Measurements from ENCODE around the gene GRIA3. TPM values are rescaled to one million over a fixed set of nuclear protein-coding genes. Genes with fewer than 3 reads are reported as not detected.
A peak's percentile ranks its signal among the peaks of the same experiment; 100 is the strongest.

The GRIA3 gene
- under 1 TPM; 0.34 to 0.90 TPM for total RNA-seq
- total RNA-seq, result 0 to 0.15 reads per million in 2 donors

DNA sequence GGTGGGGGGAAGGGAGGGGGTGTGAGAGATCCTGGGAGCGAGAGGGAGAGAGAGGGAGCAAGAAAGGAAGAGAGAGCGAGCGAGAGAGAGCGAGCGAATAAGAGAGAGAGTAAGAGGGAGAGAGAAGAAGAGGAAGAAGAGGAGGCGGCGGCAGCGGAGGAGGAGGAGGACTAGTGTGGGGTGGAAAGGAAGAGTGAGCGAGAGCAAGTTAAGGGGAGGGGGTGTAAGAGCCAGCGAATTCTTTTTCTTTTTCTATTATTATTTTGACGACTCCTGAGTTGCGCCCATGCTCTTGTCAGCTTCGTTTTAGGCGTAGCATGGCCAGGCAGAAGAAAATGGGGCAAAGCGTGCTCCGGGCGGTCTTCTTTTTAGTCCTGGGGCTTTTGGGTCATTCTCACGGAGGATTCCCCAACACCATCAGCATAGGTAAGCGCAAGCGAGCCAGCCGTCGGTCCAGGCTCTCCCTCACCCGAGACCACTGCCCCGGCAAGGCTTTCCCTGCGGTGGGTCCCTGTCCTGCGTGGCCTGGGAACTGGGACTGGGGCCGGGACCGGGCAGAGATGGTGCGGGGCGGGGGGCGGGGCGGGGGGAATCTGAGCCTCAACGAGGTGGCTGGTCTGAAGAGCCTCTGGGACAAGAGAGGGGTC, at the start of gene GRIA3:
Gene GRIA3, plus strand, starts transcription at position 60 of the 647 bp plus-strand sequence. Its CDS starts 258 bp downstream, at position 318.
- Mint-ChIP-seq H3K27me3 (peaks cover 23% of the 10 kb centered on the region), H3K4me1 (peaks cover 8% of the 10 kb centered on the region), H3K4me3 (peak within 1 kb of the TSS; percentile 86), H3K27ac (no peak within 1 kb of the TSS), H3K36me3 (ENCODE audit: low read depth) (no peaks in the 10 kb centered on the region)
- H3K9me3 ChIP-seq (ENCODE audit: control insufficient read depth, low read length, poor library complexity, severe bottlenecking), result no peaks in the 10 kb centered on the region
- no peak for DNase-seq
- no peak for ATAC-seq

DNA sequence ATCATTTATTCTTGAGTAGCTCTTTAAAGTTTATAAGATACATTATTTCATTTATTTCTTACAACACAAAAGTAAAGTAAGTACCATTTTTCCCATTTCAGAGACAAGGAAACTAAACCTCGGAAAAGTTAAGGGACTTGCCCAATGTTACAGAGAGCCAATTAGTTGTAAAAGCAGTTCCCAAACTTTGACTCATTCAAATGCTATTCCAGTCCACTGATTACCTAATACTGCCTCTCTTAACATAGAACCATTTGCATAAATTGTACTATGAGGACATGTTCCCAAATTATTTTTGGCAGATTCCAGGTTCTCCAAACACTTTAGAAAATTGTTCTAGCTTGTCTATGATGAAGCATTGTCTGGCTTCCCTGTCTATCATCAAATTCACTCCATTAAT, 45.6 kb upstream of the GRIA3 start:
- no peak for ATAC-seq
- H3K27me3 Mint-ChIP-seq, result no peaks in the 10 kb centered on the region

DNA sequence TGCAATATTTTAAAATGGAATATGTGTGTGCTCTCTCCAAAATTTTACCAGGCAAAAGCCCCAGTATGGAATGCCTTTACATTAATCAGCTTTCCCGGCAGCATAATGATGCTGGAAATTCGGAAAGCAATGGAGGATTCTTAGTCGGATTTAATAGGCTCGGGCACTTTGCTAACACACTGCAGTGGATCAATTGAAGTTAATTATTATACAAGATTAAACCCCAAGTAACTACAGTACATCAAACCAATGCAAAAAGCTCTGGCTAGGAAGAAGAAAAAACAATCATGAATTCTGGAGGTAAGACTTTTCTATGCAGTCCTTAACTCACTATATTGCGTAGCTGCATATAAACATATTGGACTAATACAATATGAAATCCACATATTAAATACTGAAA, 43.6 kb upstream of the GRIA3 start:
- H3K4me1 Mint-ChIP-seq, result peaks cover 2% of the 10 kb centered on the region
- no peaks in the 10 kb centered on the region for H3K36me3 Mint-ChIP-seq (ENCODE audit: low read depth)
- no peaks in the 10 kb centered on the region for H3K27me3 Mint-ChIP-seq
- ATAC-seq (no peak), DNase-seq (no peak)
- H3K4me3 Mint-ChIP-seq, result no peak overlapping the region
- H3K27ac Mint-ChIP-seq, result no peak overlapping the region
- H3K9me3 ChIP-seq (ENCODE audit: control insufficient read depth, low read length, poor library complexity, severe bottlenecking), result no peaks in the 10 kb centered on the region

More for the DNA sequence above, 45.6 kb upstream of the GRIA3 start:
- DNase-seq, result no peak
- H3K27ac Mint-ChIP-seq, result no peak overlapping the region
- peaks cover 2% of the 10 kb centered on the region for H3K4me1 Mint-ChIP-seq
- no peak overlapping the region for H3K4me3 Mint-ChIP-seq
- H3K9me3 ChIP-seq (ENCODE audit: control insufficient read depth, low read length, poor library complexity, severe bottlenecking), result no peaks in the 10 kb centered on the region
- H3K36me3 Mint-ChIP-seq (ENCODE audit: low read depth), result no peaks in the 10 kb centered on the region

DNA sequence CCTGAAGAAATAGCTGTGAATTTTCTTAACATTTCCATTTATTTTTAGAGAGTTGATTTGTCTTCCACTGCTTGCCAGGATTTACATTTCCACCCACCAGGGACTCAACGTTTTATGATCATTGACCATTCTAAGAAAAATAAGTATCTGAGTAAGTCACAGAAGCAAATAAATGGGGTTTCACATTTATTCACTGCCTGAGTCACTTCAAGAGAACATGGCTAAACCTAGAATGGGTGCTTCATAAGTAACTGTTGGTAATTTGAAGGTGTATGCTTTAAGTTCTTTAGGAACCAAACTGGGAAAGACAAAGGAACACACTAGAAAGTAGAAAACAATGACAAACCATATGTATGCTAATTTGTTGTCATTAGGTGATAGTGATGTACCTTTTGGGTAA, 43.2 kb upstream of the GRIA3 start:
- ATAC-seq (no peak), DNase-seq (no peak)
- Mint-ChIP-seq H3K27ac (no peak overlapping the region), H3K27me3 (no peaks in the 10 kb centered on the region), H3K36me3 (ENCODE audit: low read depth) (no peaks in the 10 kb centered on the region), H3K4me3 (no peak overlapping the region), H3K4me1 (peaks cover 2% of the 10 kb centered on the region)
- H3K9me3 ChIP-seq (ENCODE audit: control insufficient read depth, low read length, poor library complexity, severe bottlenecking), result no peaks in the 10 kb centered on the region

DNA sequence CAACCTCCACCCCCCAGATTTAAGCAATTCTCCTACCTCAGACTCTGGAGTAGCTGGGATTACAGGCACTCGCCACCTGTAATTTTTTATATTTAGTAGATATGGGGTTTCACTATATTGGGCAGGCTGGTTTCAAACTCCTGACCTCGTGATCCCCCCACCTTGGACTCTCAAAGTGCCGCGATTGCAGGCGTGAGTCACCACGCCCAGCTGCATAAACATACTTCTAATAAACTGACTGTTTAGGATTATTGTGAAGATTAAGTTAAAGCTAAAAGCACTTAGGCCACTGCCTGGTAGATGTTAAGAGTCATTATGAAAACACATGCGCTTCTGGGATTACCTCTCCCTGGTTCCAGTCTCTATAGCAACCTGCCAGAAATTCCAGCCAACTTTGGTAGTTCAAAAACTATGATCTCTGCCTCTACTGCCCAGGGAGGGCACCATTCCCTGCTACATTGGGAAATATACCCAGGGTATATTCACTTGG, 30.2 kb upstream of the GRIA3 start:
- H3K9me3 ChIP-seq (ENCODE audit: control insufficient read depth, low read length, poor library complexity, severe bottlenecking), result no peaks in the 10 kb centered on the region
- no peak overlapping the region for H3K27ac Mint-ChIP-seq
- ATAC-seq (no peak), DNase-seq (no peak)
- no peaks in the 10 kb centered on the region for H3K27me3 Mint-ChIP-seq
- H3K4me1 Mint-ChIP-seq, result no peaks in the 10 kb centered on the region
- H3K36me3 Mint-ChIP-seq (ENCODE audit: low read depth), result no peaks in the 10 kb centered on the region
- H3K4me3 Mint-ChIP-seq, result no peak overlapping the region

DNA sequence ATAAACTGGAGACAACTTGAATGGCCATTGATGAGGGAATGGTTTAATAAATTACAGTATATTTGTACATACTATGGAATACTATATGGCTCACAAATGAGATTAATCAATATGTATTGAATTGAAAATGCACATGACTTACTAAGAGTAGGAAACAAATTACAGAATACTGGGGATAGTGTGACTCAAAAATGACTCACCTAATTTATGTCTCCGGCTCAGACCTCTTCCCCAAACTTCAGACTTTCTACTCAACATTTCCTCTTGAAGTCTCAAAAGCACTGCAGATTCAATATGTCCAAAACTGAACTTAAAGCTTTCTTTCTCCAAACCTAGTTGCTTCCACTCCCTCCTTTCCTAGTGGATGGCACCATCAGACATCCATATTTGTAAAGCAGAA, 28.8 kb upstream of the GRIA3 start:
- no peaks in the 10 kb centered on the region for H3K27me3 Mint-ChIP-seq
- no peak for DNase-seq
- H3K9me3 ChIP-seq (ENCODE audit: control insufficient read depth, low read length, poor library complexity, severe bottlenecking), result no peaks in the 10 kb centered on the region
- no peaks in the 10 kb centered on the region for H3K36me3 Mint-ChIP-seq (ENCODE audit: low read depth)
- ATAC-seq, result no peak
- H3K4me1 Mint-ChIP-seq, result no peaks in the 10 kb centered on the region
- H3K4me3 Mint-ChIP-seq, result no peak overlapping the region
- H3K27ac Mint-ChIP-seq, result no peak overlapping the region

DNA sequence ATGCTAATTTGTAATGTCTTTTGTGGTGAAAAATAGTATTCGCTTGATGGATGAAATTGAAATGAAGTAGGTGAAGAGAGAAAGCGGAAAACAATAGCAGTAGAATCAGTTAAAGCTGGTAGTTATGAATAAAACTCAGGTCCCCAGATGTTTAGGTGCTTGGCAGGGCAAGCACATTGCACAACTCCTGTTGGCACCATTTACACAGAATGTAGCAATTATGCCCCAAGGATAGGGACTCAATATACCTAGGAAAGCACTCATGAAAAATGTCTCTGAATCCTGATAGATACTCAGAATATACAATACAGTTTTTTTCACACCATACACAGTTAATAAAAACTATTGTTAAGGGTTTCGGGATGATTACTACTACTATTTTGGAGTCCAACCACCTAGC, 26.5 kb upstream of the GRIA3 start:
- Mint-ChIP-seq H3K27ac (no peak overlapping the region), H3K27me3 (no peaks in the 10 kb centered on the region), H3K4me3 (no peak overlapping the region), H3K4me1 (no peaks in the 10 kb centered on the region), H3K36me3 (ENCODE audit: low read depth) (no peaks in the 10 kb centered on the region)
- DNase-seq (no peak), ATAC-seq (no peak)
- no peaks in the 10 kb centered on the region for H3K9me3 ChIP-seq (ENCODE audit: control insufficient read depth, low read length, poor library complexity, severe bottlenecking)

DNA sequence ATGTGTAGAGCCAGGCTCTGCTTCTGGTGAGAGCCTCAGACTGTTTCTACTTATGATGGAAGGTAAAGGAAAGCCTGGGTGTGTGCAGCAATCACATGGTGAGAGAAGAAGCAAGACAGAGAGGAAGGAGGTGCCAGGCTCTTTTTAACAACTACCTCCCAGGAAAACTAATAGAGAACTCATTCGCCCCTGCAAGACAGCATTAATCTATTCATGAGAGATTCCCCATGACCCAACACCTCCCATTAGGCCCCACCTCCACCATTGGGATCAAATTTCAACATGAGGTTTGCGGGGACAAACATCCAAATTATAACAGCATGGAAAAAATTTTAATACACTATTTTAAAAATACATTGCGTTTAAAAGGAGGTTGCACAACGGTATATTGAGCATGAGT, 24.7 kb upstream of the GRIA3 start:
- ATAC-seq (no peak), DNase-seq (no peak)
- no peak overlapping the region for H3K4me3 Mint-ChIP-seq
- no peaks in the 10 kb centered on the region for H3K36me3 Mint-ChIP-seq (ENCODE audit: low read depth)
- no peaks in the 10 kb centered on the region for H3K9me3 ChIP-seq (ENCODE audit: control insufficient read depth, low read length, poor library complexity, severe bottlenecking)
- no peak overlapping the region for H3K27ac Mint-ChIP-seq
- no peaks in the 10 kb centered on the region for H3K4me1 Mint-ChIP-seq
- H3K27me3 Mint-ChIP-seq, result no peaks in the 10 kb centered on the region

DNA sequence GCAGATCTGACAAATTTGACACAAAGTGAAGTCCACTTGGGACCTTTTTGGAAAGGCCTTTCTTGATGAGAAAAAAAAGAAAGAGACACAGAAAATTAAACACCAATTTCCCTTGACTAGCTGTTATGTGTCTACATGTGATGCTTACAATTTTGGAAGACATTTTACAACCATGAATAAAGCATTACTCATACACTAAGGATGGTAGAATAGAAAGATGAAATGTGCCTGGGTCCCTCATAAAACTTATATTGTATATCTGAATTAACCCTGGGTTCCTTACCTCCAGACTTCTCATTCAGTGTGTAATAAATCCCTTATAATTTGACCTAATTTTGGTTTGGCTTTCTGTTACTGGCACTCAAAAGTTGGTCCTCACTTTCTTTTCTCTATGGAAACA, 16.5 kb upstream of the GRIA3 start:
- Mint-ChIP-seq H3K4me3 (no peak overlapping the region), H3K36me3 (ENCODE audit: low read depth) (no peaks in the 10 kb centered on the region), H3K4me1 (no peaks in the 10 kb centered on the region), H3K27ac (no peak overlapping the region), H3K27me3 (no peaks in the 10 kb centered on the region)
- DNase-seq, result no peak
- no peak for ATAC-seq
- H3K9me3 ChIP-seq (ENCODE audit: control insufficient read depth, low read length, poor library complexity, severe bottlenecking), result no peaks in the 10 kb centered on the region

DNA sequence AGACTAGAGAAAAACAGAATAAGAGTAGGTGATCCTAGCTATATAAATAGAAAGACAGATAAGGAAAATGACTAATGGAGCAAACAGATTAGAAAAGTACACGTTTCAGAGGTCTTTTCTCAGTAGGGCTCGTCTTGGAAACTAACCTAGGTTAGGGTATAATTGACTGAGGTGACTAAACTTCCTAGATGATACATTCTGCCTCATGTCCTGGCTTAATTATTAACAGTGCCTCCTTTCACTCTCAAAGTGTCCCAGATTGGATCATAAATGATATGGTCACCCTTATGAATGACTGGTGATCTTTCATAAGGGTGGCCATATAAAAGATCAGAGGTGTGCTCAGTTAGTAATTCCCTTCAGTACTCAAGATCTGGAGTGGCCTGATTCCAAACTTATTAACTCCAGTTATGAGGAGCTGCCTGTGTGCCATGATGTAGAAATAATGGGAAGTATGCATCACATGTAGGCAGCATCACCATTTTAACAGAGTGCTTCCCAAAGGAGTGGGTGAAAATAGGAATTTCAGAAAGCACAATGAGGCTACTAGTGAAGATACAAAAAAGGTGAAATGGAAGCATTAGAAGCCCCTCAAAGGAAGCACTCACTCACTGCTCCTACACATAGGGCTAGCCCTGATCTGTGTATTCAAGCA, 14.7 kb upstream of the GRIA3 start:
- Mint-ChIP-seq H3K36me3 (ENCODE audit: low read depth) (no peaks in the 10 kb centered on the region), H3K27me3 (no peaks in the 10 kb centered on the region), H3K4me3 (no peak overlapping the region), H3K4me1 (no peaks in the 10 kb centered on the region), H3K27ac (no peak overlapping the region)
- ATAC-seq, result no peak
- DNase-seq, result no peak
- H3K9me3 ChIP-seq (ENCODE audit: control insufficient read depth, low read length, poor library complexity, severe bottlenecking), result no peaks in the 10 kb centered on the region

DNA sequence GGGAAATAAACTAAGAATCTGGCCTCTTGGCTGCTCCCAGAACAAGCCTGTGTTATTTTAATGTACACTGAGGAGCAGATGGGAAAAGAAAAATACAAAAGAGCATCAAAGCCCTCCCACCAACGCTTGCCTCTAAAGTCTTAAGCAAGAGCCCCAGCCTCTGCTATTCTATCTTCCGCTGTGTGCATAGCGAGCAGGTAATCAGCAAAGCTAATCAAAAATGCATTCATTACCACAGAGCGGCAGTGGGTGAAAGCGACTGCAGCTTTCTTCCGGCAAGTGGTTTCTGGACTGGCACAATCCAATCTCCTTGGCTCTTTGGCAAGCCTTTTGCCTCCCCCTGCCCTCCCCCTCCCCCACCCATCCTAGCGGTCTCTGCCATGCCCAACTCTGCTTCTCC, 13.5 kb upstream of the GRIA3 start:
- no peaks in the 10 kb centered on the region for H3K9me3 ChIP-seq (ENCODE audit: control insufficient read depth, low read length, poor library complexity, severe bottlenecking)
- Mint-ChIP-seq H3K27ac (no peak overlapping the region), H3K36me3 (ENCODE audit: low read depth) (no peaks in the 10 kb centered on the region), H3K27me3 (no peaks in the 10 kb centered on the region), H3K4me3 (no peak overlapping the region), H3K4me1 (no peaks in the 10 kb centered on the region)
- DNase-seq (no peak), ATAC-seq (no peak)

DNA sequence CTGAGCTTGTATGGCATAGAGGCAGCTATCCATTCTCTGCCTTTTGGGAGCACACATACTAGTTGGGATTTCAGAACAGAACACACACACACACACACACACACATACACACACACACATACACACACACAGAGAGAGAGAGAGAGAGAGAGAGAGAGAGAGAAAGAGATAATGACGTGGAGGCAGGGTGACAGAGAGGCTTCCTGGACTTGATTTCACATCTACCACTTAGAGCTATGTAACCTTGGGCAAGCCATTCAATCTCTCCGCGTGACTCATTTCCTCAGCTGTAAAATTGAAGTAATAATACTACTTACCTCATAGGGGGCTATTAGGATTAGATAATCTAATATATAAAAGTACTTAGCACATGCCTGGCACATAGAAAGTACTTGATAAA, 12.3 kb upstream of the GRIA3 start:
- Mint-ChIP-seq H3K27ac (no peak overlapping the region), H3K36me3 (ENCODE audit: low read depth) (no peaks in the 10 kb centered on the region), H3K4me3 (no peak overlapping the region), H3K4me1 (no peaks in the 10 kb centered on the region), H3K27me3 (no peaks in the 10 kb centered on the region)
- H3K9me3 ChIP-seq (ENCODE audit: control insufficient read depth, low read length, poor library complexity, severe bottlenecking), result no peaks in the 10 kb centered on the region
- DNase-seq (no peak), ATAC-seq (no peak)

DNA sequence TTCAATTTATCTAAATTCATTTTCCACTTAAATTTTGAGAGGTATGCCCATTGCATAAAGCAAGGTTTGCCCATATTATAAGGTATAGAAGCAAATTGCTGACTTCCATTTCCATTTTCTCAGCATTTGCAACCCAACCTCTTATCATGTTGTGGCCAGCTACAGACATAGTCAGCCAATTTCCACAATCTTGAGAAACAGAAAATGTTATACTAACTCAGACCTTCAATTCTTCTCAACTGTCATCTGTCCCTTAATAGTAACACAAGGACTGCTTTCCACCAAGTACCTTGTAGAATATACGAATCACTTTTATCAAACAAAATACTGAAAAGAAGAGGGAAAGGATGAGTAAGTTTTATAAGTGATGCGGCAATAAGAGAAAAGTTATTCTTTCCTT, 11.2 kb upstream of the GRIA3 start:
- H3K27me3 Mint-ChIP-seq, result no peaks in the 10 kb centered on the region
- H3K36me3 Mint-ChIP-seq (ENCODE audit: low read depth), result no peaks in the 10 kb centered on the region
- no peak overlapping the region for H3K4me3 Mint-ChIP-seq
- ATAC-seq (no peak), DNase-seq (no peak)
- H3K9me3 ChIP-seq (ENCODE audit: control insufficient read depth, low read length, poor library complexity, severe bottlenecking), result no peaks in the 10 kb centered on the region
- H3K27ac Mint-ChIP-seq, result no peak overlapping the region
- no peaks in the 10 kb centered on the region for H3K4me1 Mint-ChIP-seq

DNA sequence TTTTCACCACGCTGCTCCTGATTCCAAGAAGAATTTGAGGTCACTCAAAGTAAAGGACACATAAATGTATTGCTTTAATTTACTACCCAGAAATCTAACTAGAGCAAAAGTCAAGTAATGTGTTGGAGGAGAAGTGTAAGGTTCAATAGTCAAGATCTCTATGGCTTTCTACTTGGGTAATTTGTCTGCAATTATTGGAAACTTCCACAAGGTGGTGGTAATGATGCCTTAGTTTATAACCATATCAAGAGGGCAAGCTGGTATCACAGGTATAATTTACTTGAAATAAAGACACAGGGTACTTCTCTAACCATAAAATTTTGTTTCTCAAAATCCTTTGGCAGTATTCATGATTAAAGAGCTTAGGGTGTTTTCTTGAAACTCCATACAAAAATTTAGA, 10.2 kb upstream of the GRIA3 start:
- Mint-ChIP-seq H3K36me3 (ENCODE audit: low read depth) (no peaks in the 10 kb centered on the region), H3K27me3 (no peaks in the 10 kb centered on the region), H3K4me3 (no peak overlapping the region), H3K4me1 (no peaks in the 10 kb centered on the region), H3K27ac (no peak overlapping the region)
- DNase-seq, result no peak
- no peaks in the 10 kb centered on the region for H3K9me3 ChIP-seq (ENCODE audit: control insufficient read depth, low read length, poor library complexity, severe bottlenecking)
- no peak for ATAC-seq
